ENCODE measurements around the gene DUOXA2.
"Not testable (repeated sequence)": the region's sequence is repeated elsewhere in the genome, so short reads cannot be mapped to it uniquely, and the experiment has no call there.

Gene DUOXA2

DNA sequence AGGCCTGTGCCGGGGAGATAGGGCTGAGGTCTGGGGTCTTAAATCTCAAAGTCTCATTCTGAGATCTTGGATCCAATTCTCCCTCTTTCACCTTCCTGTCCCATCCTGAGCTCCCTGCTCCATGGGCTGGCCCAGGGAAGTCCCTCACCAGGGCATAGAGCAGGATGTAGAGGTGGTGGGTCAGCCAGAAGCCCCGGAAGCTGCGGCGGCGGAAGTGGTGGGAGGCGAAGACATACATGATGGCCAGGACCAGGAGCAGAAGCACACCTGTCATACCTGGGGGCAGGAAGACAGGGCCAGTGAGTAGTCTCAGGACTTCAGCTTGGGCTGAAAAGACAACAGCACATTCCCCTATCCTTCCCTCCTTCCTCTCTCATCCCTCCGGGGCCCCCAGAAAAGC is 16.7 kb upstream of the DUOXA2 start:
- DNase-seq: no peak

DNA sequence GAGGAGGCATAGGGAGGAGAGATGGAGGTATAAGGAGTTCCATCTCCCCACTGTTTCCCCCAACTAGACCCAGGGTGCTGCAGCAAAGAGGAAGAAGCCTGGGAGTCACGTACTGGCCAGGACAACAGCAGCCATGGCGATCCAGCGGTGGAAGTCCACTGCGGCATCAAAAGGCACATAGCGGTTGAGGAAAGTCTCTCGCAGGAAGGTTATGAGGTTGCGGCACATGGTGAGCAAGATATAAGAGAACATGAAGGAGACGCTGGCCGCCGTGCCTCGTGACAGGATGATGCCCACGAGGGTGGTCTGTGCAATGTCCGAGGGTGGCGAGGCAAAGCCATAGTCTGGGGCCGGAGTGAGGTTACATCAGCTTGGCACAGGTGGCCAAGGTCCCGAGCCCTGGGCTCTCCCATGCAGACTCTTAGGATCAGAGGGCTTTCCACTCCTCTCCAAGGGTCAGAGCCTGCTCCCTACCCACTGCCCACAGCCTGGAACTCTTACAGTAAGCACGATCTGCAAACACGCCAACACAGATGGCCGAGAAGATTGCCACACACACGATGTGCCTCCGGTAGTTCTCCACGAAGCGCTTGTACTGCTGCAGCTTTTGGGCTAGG is 14.5 kb upstream of the DUOXA2 start:
- DNase-seq: no peak

DNA sequence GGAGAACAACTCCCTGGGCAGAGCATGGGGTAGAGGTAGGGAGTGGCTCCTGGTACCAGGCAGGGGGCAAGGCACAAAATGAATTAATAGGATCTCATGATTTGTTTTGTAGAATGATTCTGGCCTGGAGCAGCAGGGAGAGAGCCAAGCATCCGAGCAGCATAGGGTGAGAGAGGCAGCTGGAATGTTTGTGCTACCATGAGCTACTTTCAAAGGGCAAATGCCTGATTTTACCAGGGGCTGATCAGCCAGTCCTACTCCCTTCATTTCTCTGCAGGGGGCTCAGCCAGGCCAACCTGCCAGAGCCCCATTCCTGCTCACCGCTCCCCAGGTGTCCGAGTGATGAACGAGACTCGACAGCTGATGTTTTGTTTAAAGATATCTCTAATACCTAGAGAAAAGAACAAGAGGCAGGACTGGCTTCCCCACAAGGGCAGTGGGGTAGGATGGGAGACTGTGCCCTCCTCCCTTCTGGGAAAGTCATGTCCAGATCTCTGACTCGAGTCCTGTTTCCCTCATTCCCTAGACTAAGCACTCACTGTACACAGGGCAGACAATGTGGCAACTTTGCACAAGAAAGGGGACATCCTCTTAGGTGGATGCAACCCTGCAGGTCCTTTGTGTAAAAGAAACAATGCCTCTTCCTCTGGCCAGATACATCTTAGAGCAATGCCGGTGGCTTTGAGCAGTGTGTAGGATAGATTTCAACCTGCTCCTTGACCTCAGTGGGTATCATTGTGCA is 13.1 kb upstream of the DUOXA2 start:
- DNase-seq: no peak

DNA sequence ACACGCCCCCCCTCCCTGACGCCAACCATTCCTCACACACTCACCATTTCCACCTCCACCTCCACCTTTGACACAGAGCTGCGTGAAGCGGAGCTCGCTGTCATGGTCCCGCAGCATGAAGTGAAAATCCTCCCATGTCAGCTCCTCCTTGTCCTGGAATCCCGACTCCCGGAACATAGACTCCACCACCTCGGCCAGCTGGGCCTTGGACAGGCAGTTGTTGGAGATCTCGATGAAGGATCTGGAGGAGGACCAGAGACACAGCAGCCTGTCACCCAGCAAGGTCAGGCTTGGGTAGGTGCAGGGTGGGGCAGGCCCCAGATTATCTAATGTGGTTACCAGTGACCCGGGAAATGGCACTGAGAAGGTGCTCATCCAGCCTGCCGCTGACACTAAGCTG is 12.4 kb upstream of the DUOXA2 start:
- DNase-seq: no peak

DNA sequence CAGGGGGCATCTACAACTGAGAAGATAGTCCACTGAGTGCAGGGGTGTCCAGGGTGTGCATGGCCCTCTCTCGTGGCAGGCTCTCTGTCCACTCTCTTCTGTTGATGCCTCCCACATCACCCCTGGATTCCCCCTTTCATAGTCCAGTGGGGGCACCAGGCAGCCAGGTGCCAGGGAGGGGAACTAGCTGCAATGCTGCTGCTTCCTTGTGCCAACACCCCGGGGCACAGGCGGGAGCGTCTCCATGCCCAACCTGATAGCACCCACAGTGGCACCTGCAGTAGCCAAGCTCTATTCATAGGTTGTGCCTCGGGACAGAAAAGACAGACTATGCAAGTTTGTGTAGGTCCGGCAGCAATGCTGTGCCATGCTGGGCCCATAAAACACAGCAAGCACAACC is 11.9 kb upstream of the DUOXA2 start:
- DNase-seq: no peak

DNA sequence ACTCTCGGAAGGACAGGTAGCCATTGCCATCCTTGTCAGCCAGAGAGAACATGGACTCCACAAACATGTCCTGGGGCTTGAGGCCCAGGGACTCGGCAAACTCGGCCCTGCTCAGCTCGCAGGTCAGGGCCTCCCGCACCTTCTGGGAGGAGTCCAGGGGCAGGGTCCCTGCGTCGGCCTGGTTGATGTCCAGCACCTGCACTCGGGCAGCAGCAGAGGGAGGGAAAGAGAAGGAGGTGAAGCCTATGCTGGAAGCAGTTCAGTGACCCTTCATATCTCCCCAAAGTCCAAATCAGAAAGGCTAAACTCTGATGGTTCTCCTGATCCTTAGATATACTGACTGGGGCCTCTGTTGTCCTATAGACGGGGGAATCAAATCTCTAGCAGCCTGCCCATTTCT is 10.0 kb upstream of the DUOXA2 start:
- DNase-seq: not testable (repeated sequence)

DNA sequence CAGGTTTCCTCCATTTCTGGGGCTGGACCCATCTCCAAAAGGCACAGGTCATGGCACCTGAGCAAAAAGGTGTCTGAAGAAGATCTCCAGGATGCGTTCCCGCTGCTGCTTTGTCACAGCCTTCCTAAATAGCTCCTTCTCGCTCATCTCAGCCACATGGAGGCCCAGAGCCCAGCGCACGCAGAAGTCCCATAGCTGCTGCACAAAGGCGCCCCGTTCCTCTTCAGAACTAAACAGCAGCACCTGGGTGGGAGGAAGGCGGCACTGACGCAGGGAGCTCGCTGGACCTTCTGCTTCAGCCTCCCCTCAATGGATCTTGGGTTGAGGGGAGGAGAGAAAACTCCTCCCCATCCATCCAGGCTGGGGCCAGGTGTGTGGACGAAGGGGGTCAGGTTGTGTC is 8.5 kb upstream of the DUOXA2 start:
- DNase-seq: no peak

DNA sequence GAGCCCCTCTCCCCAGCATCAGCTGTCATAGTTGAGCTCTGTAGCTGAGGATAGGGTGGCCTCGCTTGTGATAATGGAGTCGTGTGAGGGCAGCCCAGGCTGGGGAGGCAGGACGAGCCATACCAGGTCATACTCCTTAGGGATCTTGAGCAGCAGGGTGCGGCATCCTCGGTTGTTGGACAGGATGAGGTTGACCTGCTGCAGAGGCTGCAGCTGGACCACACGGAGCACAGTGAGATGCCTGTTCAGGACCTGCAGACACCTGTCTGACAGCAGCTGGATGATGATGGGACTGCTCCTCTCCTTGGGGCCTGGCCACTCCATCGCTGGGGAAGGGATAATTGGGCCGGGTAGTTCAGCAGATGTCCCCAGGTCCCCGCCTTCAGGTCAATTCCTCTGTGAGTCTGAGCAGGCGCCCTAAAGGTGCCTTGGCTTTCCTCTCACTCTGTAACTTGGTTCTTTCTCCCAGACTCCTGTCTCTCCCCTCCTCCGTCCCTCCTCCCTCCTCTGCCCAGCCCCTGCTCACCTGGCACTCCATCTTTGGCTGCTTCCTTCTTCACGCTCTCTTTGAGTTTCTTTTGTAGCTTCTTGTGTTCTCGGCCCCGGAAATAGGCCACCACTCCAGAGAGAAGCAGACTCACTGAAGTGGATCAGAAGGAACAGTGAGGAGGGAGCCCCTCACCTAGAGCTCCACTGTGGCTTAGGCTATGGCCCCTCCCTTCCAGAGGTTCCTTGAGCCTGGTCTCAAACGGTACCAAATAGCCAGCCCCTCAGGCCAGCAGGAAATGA is 7.9 kb upstream of the DUOXA2 start:
- DNase-seq: no peak

DNA sequence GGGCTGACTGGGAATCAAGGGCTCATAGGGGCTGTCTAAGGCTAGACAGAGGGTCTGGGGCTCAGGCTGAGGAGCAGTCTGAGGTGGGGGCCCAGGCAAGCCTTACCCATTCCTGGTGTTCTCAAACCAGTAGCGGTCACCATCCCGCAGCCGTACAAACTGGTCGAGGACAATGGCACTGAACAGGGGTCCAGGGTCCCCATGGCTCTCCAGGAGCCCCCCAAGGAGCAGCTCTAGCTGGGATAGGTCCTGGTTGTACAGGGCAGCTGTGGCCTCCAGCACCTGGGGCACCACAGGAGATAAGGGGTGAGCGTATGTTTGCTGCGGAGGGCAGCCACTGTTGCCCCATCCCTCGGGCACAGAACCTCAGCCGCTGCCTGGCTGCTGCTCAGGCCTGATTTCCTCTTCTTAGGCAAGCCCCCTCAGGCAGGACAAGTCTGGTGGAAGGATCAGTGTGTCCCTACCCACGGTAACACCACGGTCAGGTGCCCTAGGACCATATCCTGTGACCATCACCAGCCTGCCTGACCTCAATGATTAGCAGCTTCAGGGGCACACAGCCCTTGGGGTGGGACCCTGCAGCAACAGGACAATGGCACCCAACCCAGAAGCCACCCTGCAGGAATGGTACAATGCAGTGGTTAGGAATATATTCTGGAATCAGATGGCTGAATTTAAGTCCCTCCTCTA is 6.0 kb upstream of the DUOXA2 start:
- no peak for DNase-seq

DNA sequence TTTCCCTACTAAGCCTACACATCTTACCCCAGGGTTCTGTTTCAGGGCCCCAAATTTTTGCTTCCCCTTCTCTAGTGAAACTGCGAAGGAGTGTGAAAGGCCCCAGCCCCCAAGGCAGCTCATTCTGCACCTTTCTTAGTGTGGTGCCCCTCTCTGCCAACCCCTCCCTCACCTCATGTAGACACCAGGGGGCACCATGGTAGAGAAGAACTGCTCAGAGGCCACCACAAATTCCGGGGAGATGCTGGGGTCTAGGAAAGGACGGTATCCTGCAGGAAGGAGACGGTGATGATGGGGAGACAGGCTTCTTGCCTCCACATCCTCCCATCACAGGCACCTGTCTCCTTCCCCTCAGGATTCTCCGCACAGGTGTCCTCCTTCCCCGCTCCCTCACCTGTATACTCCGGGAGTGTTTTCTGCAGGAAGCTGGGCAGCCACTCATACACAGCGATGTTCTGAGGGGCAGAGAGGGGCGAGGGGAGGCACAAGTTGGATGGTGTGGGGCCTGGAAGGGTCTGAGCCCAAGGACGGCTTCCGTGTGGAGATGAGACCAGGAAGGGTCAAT is 3.8 kb upstream of the DUOXA2 start:
- DNase-seq: no peak

DNA sequence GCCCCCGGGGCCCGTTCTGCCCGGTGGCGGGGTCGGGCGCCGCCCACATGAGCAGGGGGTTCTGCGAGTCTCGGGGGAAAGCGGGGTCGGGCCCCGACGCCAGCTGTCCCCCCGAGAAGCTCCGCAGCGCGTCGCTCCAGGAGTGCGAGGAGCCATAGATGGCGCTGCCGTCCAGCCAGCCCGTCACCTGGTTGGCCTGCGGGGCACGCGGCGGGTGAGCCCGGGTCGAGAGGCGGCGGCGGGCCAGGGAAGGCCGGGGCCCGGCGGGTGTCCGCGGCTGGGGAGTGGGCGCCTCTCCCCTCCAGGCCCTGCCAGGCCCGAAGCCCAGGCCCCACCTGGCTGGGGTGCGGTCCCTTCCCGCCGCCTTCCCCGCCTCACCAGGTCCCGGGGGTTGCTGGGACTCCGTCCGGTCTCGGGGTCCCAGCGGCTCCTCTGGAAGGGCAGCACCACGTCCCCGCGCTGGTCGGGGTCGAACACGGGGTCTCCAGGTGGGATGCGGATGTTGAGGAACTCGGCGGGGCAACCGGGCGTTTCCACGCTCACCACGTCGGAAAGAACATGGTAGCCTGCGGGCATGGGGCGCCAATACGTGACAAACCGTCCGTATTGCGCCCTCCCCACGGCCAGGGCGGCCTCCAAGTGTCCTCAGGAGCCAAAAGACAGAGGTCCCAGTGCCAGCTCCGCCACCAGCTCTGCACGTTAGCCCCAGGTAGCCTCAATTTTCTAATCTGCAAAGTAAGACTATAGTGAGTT is 2.6 kb upstream of the DUOXA2 start:
- DNase-seq: no peak

DNA sequence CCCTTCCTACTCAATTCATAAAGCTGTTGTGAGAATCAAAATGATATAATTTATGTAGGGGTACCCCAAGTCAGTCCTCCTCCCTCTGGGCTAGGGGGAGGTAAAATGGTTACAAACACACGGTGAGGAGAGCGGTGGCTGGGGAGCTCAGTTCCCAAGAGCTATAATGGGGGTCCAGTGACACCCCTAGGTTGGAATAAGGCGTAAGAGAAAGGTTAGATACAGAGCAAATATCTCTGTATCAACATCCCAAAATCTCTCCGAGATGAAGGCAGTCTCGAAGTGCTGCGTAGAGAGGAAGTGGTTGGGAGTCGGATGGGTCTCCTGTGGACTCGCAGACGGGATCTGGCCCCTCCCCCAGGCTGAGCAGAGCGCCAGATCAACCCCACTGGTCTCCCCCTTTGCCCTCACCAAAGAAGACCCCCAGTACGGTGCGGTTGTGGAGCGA is 2.0 kb upstream of the DUOXA2 start:
- DNase-seq: no peak

DNA sequence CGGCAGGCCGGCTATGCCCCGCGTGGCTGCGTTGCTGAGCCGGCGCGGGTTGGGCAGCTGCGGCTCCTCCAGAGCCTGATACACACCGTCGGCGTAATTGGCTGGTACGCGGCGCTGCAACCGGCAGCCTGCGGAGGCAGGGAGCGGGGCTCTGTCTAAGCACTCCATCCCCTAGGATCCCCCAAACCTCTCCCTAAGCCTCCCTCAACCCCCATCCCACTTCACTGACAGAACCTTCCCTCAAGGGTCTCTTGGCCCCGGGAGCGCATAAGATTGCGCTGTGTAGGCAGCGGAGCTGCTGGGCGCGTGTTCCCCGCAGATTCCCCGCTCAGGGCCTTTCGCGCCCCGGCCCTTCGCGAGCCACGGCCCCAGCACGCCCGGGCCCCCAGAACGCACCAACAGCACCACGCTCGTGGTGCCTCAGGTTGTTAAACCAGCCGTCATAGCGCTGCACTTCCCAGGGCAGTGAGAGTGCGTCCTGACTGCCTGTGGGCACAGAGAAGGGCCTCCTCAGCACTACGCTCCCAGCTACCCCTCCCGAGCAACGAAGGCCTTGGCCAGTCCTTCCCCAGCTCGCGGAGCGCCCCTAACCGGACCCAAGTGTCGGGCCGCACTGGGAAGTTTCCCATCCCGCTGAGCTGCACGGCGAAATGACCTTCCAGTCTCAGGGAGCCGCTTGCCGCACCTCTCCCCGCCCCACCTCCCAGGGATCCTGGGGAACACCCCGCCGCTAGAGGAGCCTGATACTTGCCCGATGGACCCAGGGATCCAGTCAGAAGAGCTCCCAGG is 1.3 kb upstream of the DUOXA2 start:
- DNase-seq: no peak

DNA sequence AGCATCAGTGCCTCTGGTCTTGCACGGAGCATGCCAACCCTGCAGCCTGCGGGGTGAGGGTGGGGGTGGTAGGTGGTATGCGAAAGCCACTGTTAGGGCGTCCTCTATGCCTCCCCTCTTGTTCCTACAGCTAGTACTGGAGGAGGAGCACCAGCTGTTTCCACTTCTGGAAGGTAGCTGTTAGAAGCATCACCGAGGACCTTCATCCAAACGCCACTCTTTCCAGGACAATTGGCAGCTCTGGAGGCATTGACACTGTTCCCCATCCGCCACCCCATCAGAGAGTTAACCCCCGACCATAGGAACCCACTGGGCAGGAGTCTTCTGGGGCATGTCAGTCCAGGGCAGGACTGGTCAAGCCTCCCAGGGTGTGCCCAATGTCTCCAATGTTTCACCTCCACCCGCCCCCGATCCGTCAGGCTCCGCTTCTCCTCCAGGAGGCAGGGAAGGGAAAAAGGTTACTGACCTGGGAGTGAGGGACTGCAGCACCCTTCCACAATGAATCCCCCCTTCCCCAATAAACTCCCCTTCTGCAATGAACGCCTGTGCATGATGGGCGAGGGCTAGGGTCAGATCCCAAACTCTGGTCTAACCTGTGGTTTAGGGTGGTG is 641 bp upstream of the DUOXA2 start:
- no peak for DNase-seq

DNA sequence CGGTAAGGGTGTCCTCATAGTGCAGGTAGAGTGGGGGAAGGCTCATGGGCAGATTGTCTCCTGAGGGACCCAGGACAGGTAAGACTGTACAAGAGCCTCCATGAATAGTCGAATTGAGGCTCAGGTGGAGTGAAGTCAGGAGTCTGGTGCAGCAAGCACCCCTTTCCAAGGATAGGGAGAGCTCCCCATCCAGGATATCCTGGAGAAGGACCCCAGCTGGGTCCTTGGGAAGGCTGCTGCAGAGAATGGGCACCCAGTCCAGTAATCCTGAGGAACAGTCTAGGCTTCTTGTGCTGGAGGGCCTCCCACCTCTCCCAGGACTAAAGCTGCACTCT is 592 bp downstream of the DUOXA2 start:
- DNase-seq: no peak

DNA sequence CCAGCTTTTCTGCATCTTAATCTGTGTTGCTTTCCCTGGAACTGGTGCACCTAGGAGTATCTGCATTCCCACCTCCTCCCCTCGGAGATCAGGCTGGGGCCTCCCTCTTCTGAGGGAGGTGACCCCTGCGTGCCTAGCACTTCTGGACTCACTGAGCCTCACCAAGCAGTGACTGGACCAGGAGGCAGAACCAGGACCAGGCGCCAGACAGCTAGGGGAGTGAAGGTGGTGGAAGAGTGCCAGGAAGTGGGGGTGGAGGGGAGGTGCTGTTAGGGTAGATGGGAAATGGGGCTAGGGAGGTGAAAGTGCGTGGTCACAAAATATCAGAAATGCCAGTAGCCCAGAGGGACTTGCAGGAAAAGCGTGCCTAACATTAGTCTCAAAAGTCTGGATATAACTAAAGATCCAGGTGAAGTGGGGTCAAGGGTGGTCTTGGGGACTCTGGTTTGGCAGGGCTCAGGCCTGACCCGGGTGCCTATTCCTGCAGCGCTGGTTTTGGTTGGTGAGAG is 1.2 kb downstream of the DUOXA2 start:
- DNase-seq: no peak

DNA sequence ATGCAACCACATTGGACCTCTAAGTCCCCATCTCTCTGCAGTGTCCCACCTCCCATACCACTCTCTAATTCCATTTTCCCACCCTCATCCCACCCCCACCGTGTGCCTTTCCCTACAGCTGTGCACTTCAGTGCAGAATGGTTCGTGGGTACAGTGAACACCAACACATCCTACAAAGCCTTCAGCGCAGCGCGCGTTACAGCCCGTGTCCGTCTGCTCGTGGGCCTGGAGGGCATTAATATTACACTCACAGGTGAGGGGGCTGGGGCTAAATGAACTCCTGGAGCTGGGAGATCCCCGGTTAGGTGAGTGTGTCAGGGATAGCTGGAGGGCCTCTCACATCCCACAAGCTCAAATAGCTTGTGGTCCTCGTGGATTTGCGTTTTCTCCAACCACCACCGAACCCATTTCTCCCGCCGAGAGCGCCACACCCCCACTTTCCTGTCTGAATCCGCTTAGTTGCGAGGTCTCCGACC is 1.9 kb downstream of the DUOXA2 start:
- DNase-seq: no peak

DNA sequence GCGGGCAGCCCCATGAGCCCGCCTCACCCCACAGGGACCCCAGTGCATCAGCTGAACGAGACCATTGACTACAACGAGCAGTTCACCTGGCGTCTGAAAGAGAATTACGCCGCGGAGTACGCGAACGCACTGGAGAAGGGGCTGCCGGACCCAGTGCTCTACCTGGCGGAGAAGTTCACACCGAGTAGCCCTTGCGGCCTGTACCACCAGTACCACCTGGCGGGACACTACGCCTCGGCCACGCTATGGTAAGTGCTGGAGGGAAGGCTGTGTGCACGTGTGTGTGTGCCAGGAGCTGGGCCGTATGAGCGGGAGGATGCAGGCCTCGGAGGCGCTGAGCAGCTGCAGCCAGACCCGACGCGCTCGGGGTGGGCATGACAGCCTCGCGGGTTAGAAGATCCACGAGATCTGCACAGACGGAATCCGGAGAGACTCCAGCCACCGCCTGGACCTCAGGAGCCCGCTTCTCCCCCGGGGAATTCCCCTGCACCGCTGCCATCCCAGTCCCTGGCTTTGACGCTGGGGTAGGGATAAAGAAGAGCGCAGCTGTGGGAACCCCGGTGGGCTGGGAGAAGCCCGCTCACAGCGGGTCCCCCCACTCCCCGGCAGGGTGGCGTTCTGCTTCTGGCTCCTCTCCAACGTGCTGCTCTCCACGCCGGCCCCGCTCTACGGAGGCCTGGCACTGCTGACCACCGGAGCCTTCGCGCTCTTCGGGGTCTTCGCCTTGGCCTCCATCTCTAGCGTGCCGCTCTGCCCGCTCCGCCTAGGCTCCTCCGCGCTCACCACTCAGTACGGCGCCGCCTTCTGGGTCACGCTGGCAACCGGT is 2.6 kb downstream of the DUOXA2 start:
- no peak for DNase-seq

DNA sequence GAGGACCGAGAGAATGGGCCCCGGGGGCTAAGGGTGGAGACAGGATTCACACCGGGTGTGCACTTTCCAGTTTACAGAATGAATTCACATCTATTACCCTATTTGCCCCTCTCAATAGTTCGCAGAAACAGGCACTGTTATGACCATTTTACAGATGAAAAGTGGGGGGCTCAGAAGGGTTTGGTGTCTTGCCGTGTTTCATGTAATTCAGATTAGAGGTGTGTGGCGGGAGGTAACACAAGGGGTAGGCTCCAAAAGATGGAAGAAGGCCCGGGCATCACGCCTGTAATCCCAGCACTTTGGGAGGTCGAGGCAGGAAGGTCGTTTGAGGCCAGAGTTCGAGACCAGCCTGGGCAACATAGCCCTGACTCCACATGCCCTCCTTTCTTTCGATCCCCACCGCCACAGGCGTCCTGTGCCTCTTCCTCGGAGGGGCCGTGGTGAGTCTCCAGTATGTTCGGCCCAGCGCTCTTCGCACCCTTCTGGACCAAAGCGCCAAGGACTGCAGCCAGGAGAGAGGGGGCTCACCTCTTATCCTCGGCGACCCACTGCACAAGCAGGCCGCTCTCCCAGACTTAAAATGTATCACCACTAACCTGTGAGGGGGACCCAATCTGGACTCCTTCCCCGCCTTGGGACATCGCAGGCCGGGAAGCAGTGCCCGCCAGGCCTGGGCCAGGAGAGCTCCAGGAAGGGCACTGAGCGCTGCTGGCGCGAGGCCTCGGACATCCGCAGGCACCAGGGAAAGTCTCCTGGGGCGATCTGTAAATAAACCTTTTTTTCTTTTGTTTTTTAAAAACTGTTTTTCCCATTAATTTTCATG is 3.4 kb downstream of the DUOXA2 start:
- no peak for DNase-seq
